GM21423 (cell line): ENCODE results near the gene PATJ.
"Not testable (repeated sequence)": the region's sequence is repeated elsewhere in the genome, so short reads cannot be mapped to it uniquely, and the experiment has no call there.

ENCODE experiments used
- ATAC-seq: cut with Tn5 transposase; IDR thresholded peaks from one replicate; pipeline ENCODE4 v1.9.1; 2021; ENCODE audit warnings: mild to moderate bottlenecking, moderate library complexity; ENCODE audit not compliant: unreplicated experiment

The PATJ gene

GRCh38 chr1:61935516-61935915 is 193.2 kb downstream of the PATJ start:
- ATAC-seq = no peak

- ATAC-seq = no peak
Measured at GRCh38 chr1:61936839-61937238, 194.6 kb downstream of the PATJ start.

- no peak for ATAC-seq
Measured at GRCh38 chr1:61941794-61942193, 199.5 kb downstream of the PATJ start.

- no peak for ATAC-seq
Measured at GRCh38 chr1:61942856-61943255, 200.6 kb downstream of the PATJ start.

- ATAC-seq = not testable (repeated sequence)
Measured at GRCh38 chr1:61948685-61949084, 206.4 kb downstream of the PATJ start.

- ATAC-seq = no peak
Measured at GRCh38 chr1:61950418-61950817, 208.1 kb downstream of the PATJ start.

GRCh38 chr1:61951731-61952580 is 209.7 kb downstream of the PATJ start:
- no peak for ATAC-seq

GRCh38 chr1:61952675-61953074 is 210.4 kb downstream of the PATJ start:
- ATAC-seq = no peak

- ATAC-seq = no peak
Measured at GRCh38 chr1:61953076-61953789, 211.0 kb downstream of the PATJ start.

GRCh38 chr1:61953790-61954150 is 211.5 kb downstream of the PATJ start:
- no peak for ATAC-seq

- ATAC-seq = no peak
Measured at GRCh38 chr1:61955261-61955660, 213.0 kb downstream of the PATJ start.

- ATAC-seq = no peak
Measured at GRCh38 chr1:61956016-61956645, 213.9 kb downstream of the PATJ start.

- ATAC-seq = no peak
Measured at GRCh38 chr1:61956784-61957183, 214.5 kb downstream of the PATJ start.

- no peak for ATAC-seq
Measured at GRCh38 chr1:61961009-61961408, 218.7 kb downstream of the PATJ start.

- ATAC-seq = no peak
Measured at GRCh38 chr1:61962631-61963030, 220.4 kb downstream of the PATJ start.

- ATAC-seq = not testable (repeated sequence)
Measured at GRCh38 chr1:61966450-61967225, 224.4 kb downstream of the PATJ start.

- no peak for ATAC-seq
Measured at GRCh38 chr1:61967750-61968149, 225.5 kb downstream of the PATJ start.

- no peak for ATAC-seq
Measured at GRCh38 chr1:61968869-61969268, 226.6 kb downstream of the PATJ start.

- ATAC-seq = no peak
Measured at GRCh38 chr1:61973100-61973837, 231.0 kb downstream of the PATJ start.

GRCh38 chr1:61975638-61976037 is 233.4 kb downstream of the PATJ start:
- no peak for ATAC-seq
